SHP77 (cell line): ENCODE results near the gene OR51V1.
"Not testable (repeated sequence)": the region's sequence is repeated elsewhere in the genome, so short reads cannot be mapped to it uniquely, and the experiment has no call there.

Experiments
- DNase-seq, 2 experiments: peaks; one replicate each; lab custom pipeline; 2025; lab: John Stamatoyannopoulos, UW

OR51V1 gene

DNA sequence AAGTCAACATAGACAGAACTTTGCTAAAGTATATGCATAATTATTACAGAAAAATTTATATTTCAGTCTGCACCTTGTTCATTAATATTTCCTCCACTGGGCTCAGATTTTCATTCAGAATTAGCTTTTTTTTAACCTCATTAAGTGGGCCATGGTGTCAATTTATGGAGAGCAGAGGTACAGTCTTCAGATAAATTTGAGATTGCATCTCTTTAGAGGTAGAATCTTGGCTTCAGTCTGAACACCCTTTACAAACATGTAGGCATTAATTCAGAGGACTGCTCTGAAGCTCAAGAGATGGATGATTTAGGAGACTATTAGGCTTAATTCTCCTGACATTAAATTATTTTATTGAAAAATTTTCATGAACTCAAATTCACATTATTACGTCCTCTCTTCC, 29.8 kb upstream of the OR51V1 start:
- no peak for DNase-seq

DNA sequence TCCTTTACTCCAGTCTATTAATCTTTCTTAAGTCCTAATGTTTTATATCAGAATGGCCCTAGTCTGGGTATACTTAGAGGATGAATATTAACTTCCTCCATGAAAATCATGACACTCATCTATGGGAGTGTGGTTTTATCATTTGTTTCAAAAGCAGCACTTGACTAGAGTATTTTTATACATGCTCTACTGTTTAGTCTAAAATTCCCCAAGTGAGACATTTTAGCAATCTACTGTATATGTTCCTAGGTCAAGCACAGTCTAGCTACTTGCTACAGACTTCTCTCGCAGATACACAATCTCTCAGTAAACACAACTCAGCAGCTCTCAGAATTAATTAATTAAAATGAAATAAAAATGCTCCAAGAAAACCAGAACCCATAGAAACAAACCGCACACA, 29.3 kb upstream of the OR51V1 start:
- DNase-seq = no peak

DNA sequence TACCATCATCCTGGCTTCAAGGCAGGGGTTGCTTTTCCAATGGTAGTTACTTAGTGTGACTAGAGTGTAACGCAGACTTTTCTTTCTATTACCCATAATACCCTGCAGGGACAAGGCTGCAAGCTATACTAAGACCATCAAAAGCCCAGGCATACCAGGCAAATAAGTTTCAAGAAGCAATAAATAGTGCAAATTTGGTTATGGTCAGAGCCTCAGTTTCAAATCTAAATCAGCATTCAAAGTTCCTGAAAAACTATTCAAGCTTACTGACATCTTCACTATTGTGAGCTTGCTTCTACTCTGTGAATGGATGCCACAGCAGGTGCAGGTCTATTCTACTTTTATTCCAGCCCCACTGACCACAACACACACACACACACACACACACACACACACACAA, 28.9 kb upstream of the OR51V1 start:
- DNase-seq = no peak

DNA sequence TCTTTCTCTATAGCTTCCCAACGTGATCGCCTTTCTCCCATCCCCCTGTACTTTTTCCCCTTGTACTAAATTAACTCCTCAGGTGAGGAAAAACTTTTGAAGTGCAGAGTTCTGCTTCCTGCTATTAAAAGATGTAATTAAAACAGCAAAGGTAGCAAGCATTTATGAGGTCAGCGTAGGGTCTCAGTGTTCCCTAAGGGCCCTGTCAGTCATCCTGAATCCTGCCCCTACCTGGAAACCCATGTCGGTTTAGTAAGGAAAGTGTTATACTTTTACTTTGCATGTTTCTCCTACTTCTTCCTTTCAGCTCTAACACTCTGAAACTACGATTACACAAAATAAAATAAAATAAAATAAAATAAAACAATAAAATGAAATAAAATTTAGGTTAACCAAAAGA, 27.6 kb upstream of the OR51V1 start:
- DNase-seq = no peak

DNA sequence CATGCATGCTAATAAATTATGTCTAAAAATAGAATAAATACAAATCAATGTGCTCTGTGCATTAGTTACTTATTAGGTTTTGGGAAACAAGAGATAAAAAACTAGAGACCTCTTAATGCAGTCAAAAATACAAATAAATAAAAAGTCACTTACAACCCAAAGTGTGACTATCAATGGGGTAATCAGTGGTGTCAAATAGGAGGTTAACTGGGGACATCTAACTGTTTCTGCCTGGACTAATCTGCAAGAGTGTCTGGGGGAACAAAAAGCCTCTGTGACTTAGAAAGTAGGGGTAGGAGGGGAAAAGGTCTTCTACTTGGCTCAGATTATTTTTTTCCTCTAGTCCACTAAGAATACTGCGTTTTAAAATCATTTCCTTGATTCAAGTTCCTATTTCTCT, 27.2 kb upstream of the OR51V1 start:
- no peak for DNase-seq

DNA sequence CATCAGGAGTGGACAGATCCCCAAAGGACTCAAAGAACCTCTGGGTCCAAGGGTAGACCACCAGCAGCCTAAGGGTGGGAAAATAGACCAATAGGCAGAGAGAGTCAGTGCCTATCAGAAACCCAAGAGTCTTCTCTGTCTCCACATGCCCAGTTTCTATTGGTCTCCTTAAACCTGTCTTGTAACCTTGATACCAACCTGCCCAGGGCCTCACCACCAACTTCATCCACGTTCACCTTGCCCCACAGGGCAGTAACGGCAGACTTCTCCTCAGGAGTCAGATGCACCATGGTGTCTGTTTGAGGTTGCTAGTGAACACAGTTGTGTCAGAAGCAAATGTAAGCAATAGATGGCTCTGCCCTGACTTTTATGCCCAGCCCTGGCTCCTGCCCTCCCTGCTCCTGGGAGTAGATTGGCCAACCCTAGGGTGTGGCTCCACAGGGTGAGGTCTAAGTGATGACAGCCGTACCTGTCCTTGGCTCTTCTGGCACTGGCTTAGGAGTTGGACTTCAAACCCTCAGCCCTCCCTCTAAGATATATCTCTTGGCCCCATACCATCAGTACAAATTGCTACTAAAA, 26.3 kb upstream of the OR51V1 start, which contains the start of gene HBB:
HBB (minus strand) TSS at position 340 of the 579 bp plus-strand sequence; CDS start at position 290, 50 bp downstream.
- no peak for DNase-seq

DNA sequence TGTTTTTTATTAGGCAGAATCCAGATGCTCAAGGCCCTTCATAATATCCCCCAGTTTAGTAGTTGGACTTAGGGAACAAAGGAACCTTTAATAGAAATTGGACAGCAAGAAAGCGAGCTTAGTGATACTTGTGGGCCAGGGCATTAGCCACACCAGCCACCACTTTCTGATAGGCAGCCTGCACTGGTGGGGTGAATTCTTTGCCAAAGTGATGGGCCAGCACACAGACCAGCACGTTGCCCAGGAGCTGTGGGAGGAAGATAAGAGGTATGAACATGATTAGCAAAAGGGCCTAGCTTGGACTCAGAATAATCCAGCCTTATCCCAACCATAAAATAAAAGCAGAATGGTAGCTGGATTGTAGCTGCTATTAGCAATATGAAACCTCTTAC, 25.0 kb upstream of the OR51V1 start:
- no peak for DNase-seq

DNA sequence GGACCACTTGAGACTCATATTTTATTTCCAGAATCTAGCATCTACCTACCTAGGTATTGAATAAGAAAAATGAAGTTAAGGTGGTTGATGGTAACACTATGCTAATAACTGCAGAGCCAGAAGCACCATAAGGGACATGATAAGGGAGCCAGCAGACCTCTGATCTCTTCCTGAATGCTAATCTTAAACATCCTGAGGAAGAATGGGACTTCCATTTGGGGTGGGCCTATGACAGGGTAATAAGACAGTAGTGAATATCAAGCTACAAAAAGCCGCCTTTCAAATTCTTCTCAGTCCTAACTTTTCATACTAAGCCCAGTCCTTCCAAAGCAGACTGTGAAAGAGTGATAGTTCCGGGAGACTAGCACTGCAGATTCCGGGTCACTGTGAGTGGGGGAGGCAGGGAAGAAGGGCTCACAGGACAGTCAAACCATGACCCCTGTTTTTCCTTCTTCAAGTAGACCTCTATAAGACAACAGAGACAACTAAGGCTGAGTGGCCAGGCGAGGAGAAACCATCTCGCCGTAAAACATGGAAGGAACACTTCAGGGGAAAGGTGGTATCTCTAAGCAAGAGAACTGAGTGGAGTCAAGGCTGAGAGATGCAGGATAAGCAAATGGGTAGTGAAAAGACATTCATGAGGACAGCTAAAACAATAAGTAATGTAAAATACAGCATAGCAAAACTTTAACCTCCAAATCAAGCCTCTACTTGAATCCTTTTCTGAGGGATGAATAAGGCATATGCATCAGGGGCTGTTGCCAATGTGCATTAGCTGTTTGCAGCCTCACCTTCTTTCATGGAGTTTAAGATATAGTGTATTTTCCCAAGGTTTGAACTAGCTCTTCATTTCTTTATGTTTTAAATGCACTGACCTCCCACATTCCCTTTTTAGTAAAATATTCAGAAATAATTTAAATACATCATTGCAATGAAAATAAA, 24.3 kb upstream of the OR51V1 start:
- no peak for DNase-seq

DNA sequence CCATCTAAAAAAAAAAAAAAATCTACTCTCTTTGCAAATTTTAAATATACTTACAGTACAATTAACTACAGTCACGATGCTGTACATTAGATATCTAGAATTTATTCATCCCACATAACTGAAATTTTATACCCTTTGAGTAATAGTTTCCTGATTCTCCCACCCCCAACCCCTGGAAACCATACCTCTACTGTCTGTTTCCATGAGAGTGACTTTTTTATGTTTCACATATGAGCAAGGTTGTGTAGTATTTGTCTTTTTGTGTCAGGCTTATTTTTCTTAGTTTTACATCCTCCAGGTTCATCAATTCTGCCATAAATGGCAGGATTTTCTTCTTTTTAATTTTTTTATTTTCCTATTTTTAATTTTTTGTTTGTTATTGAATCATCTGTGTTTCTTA, 23.2 kb upstream of the OR51V1 start:
- no peak for DNase-seq

DNA sequence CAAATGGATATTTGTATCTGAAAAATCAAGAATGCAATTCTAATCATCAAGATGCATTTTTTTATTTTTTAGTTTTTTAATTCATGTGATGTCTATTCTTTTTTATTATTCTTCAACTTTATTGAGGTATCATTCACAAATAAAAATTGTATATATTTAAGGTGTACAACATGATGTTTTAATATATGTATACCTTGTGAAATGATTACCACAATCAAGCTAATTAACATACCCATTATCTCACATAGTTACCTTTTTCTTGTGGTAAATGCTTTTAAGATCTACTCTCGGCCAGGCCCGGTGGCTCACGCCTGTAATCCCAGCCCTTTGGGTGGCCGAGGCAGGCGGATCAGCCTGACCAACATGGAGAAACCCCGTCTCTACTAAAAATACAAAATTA, 22.7 kb upstream of the OR51V1 start:
- no peak for DNase-seq

DNA sequence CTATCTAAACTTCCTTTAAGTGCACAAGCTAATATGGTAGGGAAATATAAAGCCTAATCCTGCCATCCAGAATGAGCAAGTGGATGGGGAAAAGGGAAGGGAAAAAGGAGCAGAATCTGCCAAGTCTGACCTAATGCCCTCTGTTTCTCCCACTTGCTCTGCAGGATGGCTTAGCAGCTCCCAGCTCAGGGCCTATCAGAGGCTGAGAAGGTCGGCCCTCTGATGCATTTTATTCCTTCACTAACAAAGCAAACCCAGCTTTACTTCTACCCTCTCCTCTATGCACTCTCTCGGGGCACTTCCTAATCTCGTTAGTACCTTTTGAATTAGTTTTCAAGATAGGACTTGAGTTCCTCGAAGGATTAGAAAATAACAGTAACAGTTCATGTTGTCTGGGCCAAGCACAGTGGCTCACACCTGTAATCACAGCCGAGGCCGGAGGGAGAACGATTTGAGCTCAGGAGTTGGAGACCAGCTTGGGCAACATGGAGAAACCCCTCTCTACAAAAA, 9.9 kb upstream of the OR51V1 start:
- DNase-seq = no peak

DNA sequence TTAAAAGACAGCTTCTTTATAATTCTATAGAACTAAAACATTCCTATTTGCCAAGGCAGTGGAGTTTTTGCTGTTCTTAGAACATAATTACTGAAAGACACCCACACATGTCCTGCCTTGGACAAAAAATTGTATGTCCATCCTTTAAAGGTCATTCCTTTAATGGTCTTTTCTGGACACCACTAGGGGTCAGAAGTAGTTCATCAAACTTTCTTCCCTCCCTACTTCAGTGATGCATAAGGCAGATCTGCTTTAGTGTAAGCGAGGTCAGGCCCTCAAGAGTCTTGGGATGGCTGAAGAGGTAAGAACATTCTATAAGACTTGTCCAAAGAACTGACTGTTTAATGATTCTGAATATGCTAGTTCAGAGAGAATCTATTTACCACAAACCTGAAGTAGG, 4.3 kb upstream of the OR51V1 start:
- peak; percentile 4 to 7 for DNase-seq

DNA sequence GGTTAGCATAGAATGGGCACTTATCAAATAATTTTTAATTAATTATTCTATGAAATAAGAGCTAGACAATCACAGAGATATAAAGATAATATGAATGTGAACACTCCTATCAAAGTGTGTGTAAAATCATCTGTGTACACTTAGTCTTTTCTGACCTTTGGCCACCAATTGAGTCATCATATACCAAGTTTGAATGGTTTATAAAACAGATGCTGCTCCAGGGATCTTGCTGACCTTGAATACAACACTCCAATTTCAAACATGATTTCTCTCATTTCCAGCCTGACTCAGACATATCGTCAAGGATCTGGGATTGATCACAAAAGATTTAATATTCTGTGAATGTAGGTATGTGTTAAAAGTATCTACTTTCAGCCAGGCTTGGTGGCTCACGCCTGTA, 2.9 kb upstream of the OR51V1 start:
- no peak for DNase-seq

DNA sequence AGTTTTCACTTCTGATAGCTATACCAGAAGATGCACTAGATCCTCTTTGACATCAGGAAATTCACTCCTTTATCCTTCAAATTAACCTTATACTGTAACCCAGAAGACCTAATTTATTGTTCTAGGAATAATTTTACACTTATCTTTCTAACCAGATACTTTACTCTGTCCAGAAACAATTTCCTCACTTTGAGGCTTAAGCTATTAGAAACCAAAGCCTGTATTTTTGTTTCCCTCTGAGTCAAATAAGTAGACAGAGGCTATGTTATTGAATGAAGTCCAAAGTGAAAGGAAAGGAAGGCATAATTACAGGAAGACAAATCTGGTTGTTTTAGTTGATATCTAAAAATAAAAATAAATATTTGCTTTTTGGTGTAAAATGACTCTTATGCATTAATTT, 2.2 kb downstream of the OR51V1 start:
- DNase-seq = no peak

DNA sequence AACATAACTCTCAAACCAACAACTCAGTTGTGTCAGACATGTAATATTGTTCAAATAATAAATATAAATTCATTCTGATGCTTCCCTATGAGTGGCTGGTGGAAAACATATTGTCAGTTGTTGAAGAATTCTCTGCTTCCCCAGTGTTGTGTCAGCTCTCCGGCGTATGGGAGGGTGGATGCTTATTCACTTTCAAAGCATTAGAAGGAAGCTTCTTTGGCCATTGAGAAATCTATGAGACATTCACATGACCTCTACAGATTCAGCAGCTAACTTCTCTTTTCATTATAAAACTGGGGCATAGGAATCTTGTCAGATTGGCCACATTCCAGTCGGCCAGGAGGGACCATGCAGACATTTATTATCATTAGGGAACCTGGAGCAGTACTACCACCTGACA, 2.9 kb downstream of the OR51V1 start:
- no peak for DNase-seq

DNA sequence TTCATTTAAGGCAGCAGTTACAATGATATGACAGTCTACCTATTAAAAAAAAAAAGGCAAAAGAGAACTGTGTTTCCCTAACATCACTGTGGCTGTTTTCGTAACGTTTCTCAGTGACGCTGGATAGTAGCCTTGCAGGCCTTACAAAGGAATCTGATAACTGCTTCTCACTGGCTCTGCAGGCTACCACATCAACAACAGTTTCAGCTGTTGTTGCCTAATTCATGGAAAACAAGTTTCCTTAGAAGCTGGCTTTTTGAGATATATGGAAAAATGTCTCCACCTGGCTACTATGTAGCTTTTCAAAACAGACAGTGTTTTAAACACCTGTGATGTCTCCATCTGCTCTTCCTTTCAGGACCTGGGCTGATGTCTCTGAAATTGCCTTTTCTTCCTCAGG, 3.8 kb downstream of the OR51V1 start:
- DNase-seq = no peak

DNA sequence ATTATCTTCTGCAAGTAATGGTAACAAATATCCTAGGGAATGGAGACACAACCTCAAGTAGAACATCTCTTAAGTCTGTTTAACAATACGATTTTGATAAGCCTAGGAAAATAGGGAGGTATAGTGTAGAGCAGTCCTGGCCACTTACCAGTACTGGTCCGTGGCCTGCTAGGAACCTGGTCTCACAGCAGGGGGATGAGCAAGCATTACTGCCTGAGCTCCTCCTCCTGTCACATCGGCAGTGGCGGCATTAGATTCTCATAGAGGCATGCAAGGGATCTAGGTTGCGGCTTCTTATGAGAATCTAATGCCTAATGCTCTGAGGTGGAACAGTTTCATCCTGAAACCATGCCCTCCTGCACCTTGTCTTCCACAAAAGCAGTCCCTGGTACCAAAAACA, 4.4 kb downstream of the OR51V1 start:
- no peak for DNase-seq

DNA sequence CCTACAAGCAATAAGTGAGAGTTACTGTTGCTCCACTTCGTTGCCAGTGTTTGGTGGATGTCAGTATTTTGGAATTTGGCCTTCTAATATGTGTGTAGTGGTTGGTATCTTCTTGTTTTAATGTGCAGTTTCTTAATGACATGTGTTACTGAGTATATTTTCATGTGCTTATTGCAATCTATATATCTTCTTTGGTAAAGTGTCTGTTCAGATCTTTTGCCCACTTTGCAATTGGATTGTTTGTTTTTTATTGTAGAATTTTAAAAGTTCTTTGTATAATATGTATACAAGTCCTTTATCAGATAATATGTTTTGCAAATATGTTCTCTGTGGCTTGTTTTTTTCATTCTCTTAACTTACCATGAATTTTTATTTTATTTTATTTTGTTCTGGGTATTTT, 7.7 kb downstream of the OR51V1 start:
- no peak for DNase-seq

DNA sequence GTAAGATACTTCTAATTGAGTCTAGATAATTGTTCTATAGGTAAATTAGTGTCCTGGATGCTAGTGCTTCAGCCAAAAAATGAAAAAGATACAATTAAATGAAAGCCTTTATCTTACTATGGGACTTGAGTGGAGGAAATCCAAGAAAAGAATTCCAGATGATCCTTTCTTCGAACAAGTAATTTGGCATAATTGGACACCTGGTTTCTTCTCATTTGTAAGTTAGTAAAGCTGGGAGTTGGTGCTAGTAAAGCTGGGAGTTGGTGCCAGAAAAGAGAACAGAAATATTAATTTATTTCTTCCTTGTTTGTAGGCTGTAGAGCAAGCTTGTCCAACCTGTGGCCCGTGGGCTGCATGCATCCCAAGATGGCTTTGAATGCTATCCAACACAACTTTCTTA, 12.3 kb downstream of the OR51V1 start:
- DNase-seq = no peak

DNA sequence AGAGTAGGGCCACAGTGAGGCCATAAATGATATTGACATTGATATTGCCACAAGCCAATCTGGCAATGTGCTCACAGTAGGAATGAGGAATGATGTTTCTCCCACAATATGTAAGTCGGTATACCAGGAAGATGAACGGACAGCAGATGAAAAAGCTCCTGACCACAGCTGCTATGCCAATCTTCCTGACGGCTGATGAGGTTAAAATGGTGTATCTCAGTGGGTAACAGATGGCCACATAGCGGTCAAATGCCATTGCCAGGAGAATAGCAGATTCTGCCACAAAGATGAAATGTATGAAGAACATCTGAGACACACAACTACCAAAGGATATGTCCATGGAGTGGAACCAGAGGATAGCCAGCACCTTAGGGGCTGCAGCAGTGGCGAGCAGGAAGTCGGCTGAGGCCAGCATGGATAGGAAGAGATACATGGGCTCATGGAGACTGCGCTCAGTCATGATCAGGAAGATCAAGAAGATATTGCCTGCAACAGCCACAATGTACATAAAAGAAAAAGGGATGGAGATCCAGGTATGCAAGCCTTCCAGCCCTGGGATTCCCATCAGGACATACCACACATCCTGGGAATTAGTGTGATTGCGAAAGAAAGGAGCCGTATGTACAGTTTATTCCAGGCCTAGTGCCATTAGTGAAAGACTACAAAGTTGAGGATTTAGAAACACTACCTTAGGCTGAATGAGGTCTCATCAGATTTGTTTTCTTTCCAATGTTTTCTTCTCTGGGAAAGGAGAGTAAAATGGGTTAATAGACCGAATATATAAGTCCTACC, 22.2 kb downstream of the OR51V1 start:
- DNase-seq = no peak

DNA sequence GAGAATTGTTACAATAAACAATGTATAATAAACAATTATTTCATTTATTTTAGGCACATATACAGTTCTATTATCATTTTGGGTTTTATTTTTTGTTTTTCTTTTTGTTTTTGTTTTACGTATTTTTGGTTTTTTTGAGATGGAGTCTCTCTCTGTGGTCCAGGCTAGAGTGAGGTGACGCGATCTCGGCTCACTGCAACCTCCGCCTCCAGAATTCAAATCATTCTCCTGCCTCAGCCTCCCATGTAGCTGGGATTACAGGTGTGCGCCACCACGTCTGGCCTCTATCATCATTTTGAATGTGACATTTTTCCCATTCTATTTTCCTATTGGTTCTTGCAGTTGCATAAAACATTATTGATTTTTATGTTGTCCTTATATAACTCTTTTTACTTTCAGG, 25.5 kb downstream of the OR51V1 start:
- no peak for DNase-seq

DNA sequence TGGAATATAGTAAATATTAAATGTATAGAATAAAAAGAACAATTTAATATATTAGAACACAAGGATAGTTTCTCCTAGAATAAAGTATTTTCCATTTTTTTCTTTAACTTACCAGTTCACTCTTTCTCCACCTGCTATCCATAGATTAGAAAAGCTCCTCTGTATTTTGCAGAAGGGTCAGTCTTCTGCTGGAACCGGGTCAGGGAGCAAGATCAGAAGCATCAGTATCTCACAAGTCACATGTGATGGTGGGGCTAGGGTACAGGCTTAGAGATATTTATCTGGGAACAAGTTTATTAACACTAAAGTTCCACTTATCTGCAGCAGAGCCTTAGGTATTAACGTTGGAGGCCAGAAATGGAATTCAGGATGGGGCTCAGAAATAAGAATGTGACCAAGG, 28.6 kb downstream of the OR51V1 start:
- DNase-seq = no peak

DNA sequence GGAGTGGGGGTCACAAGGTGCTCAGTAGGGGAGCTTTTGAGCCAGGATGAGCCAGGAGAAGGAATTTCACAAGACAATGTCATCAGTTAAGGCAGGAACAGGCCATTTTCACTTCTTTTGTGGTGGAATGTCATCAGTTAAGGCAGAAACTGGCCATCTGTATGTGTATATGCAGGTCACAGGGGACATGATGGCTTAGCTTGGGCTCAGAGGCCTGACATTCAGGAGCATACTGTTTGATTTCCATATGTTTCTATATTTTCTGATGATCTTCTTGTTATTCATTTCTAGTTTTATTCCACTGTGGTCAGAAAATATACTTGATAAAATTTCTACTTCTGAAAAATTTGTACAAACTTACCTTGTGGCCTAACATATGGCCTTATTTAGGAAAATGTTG, 34.6 kb downstream of the OR51V1 start:
- not testable (repeated sequence) for DNase-seq
